NOMO-1 treated with DMSO at 0.1 percent for 48 hours (cell line): Measurements from ENCODE around the gene NEB.
"Not testable (repeated sequence)": the region's sequence is repeated elsewhere in the genome, so short reads cannot be mapped to it uniquely, and the experiment has no call there.

Source experiments
- DNase-seq: peaks from one replicate; lab custom pipeline; 2025; ENCODE audit not compliant: unreplicated experiment; lab: John Stamatoyannopoulos, UW

Gene NEB

DNA sequence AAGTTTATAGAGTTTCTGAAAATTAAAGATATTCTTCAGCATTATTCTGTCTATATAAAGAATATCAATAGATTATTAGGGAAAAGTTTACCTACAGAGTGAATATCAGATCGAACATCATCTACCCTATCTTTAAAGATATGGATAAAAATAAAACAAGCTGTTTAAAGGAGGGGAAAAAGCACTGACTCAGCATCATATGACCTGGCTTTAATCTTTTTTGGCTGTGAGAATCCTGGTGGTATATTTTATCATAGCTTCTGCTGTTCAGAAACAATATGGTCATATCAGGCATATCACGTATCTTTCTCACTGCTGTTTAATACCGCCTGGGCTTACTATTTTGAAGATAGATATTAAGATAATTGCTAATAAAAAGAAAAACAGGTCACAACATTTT lies 80.2 kb downstream of the NEB start:
- DNase-seq, result no peak

- DNase-seq, result no peak
Measured at GRCh38 chr2:151651274-151651673, 83.0 kb downstream of the NEB start.

GRCh38 chr2:151650456-151650855 lies 83.8 kb downstream of the NEB start:
- DNase-seq, result no peak

GRCh38 chr2:151649966-151650365 lies 84.3 kb downstream of the NEB start:
- peak; percentile 23 for DNase-seq

GRCh38 chr2:151649400-151649799 lies 84.9 kb downstream of the NEB start:
- no peak for DNase-seq

DNA sequence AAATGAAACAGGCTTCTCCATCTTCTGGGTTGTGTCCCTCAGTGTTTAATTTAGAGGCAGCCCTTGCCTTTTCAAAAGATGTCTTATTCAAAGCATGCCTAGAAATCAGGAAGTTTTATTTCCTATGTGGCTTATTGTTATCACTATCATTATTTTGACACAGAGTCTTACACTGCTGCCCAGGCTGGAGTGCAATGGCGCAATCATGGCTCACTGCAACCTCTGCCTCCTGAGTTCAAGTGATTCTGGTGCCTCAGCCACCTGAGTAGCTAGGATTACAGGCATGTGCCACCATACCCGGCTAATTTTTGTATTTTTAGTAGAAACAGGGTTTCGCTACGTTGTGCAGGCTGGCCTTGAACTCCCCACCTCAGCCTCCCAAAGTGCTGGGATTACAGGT lies 87.8 kb downstream of the NEB start:
- DNase-seq, result not testable (repeated sequence)

GRCh38 chr2:151644580-151644979 lies 89.7 kb downstream of the NEB start:
- no peak for DNase-seq

DNA sequence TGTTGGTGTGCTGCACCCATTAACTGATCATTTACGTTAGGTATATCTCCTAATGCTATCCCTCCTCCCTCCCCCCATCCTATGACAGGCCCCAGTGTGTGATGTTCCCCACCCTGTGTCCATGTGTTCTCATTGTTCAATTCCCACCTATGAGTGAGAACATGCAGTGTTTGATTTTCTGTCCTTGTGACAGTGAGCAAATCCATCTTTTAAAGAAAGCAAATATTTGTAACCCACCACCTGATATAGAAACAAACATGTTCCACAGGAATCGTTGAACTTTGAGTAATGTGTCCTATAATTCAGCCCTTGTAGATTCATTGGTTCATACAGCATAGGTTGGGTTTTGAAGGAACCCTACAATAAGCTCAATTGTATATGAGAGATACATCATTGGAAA lies 92.4 kb downstream of the NEB start:
- not testable (repeated sequence) for DNase-seq

DNA sequence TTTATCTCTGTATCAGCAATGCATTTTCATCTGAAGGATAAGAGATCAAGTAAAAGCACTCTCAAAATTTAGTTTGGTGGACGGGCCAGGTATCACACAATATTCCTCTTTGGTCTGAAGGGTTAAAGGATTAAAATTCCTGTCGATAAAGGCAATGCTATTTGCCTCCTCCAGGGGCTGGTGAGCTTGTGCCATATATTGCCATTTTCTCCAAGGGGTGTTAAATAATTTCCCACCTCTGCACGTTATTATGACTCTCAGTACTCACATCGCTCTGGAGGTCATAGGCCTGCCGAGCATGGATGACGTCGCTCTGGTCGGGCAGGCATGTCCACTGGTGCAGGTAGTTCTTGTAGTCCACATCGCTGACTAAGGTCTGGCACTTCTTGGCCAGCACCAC lies 94.2 kb downstream of the NEB start:
- DNase-seq, result no peak

DNA sequence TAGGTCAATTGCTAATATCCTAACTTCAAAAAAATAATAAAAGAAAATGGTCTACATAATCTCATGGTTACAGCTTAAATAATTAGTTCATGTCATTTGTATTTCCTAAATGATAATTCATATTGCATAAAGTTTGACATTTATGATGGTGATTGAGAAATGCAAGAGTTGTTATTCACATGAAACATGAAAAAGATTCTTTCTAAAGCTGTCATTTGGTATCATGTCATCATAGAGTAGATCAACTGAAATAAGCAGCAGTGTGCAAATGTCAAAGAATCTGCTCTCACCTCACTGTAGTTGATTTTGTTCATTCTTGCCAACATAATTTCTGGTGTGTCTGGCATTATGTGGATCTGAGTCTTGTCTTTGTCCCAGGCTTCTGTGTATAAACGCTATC lies 95.3 kb downstream of the NEB start:
- DNase-seq, result no peak

- no peak for DNase-seq
Measured at GRCh38 chr2:151638191-151638933, 95.9 kb downstream of the NEB start.

- peak; percentile 91 for DNase-seq
Measured at GRCh38 chr2:151637271-151637781, 97.0 kb downstream of the NEB start.

DNA sequence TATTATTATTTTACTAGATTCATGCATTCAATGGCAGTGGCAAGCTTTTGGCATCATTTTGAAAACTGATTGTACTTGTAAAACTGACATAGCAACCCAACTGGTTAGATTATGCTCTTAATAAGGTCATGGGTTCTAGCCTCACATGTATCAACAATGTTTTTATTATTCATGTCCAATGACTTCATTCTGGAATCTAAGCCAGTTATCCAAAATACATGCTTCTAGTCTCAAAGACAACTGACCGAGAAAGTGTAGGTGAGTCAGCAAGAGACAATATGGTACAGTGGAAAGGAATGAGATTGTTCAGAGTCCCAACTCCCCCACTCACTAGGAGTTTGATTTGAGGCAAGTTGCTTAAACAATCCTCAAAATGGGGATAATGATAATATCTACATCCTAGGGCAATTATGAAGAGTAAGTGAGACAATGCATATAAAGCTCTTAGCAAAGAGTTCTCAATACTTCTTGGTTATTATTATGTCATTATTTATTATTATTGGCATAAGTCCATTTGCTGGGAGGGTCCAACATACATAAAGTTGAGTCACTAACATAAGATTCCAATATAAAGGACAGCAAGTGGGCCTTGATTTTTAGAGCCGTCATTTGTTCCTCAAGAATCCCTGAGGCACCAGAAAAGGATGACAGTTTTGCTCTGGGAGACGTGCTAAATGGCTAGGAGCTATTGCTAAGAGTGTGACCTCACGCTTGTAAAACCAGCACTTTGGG lies 99.4 kb downstream of the NEB start:
- DNase-seq, result no peak

- DNase-seq, result peak; percentile 6
Measured at GRCh38 chr2:151632993-151633565, 101.2 kb downstream of the NEB start.

DNA sequence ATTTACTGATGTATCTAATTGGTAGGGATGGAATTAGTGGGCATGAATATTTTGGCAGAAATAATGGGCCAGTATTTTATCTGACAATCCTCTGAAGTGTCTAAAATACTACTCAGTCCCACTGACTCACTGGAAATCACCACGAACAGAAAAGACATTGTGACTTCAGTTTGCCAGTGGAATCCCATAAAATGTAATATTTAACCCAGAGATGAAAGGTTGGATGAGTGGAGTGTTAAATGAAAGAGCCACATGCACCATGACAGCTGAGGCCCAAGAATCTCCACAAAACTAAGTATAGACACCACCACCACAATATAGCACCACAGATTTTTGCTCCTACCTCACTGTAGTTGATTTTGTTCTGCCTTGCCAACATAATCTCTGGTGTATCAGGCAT lies 103.9 kb downstream of the NEB start:
- no peak for DNase-seq

- no peak for DNase-seq
Measured at GRCh38 chr2:151627353-151627752, 106.9 kb downstream of the NEB start.

GRCh38 chr2:151624271-151624670 lies 110.0 kb downstream of the NEB start:
- no peak for DNase-seq

- no peak for DNase-seq
Measured at GRCh38 chr2:151623631-151624030, 110.6 kb downstream of the NEB start.

DNA sequence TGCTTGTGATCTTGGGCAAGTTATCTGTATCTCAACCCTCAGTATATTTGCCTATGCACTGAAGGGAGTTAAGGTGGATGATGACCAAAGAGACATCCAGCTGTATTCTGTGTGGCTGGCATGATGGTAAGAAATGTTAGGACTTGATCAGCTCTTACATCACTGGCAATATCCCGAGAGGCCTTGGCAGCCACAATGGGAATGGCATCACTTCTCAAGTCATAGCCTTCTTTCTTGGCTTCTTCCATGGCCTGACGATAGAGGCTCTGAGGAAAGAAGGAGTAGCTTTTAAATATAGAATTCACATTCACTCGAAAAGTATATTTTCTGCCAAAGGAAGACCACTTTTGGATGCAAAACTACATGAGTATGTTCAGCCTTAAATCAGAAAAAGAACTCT lies 113.5 kb downstream of the NEB start:
- DNase-seq, result no peak

GRCh38 chr2:151619337-151619989 lies 114.8 kb downstream of the NEB start:
- DNase-seq, result peak; percentile 64

GRCh38 chr2:151616760-151617339 lies 117.4 kb downstream of the NEB start:
- DNase-seq, result no peak
